ENCODE data around the gene PTGER3. TPM values are rescaled to one million over a fixed set of nuclear protein-coding genes. Genes with fewer than 3 reads are reported as not detected.

Gene PTGER3
- total RNA-seq, 1 experiment from 2014 or later: not detected

GRCh38 chr1:71031426-71031825, 16.2 kb downstream of the PTGER3 start:
- BruUV-seq (replicated peaks): no TSS peak
- intact Hi-C loops (cut with micrococcal nuclease): no loop called here
- Mint-ChIP-seq H3K9me3 (ENCODE audit: unreplicated experiment) (no peaks in the 10 kb centered on the region), H3K4me3 (ENCODE audit: unreplicated experiment) (no peak overlapping the region), H3K36me3 (ENCODE audit: insufficient read depth, unreplicated experiment) (no peaks in the 10 kb centered on the region), H3K27ac (ENCODE audit: low read depth, unreplicated experiment) (no peak overlapping the region), H3K4me1 (ENCODE audit: insufficient read depth, unreplicated experiment) (no peaks in the 10 kb centered on the region), H3K27me3 (ENCODE audit: insufficient read depth, unreplicated experiment) (peaks cover 79% of the 10 kb centered on the region)
- POLR2A ChIA-PET: no interaction called here
- CTCF ChIA-PET: interaction anchor here (0.5 kb wide), 1 partner anchor 52 kb away, joined by 3 read pairs; no protein-coding TSS in a partner anchor
- TF ChIP-seq, protein P1, sequence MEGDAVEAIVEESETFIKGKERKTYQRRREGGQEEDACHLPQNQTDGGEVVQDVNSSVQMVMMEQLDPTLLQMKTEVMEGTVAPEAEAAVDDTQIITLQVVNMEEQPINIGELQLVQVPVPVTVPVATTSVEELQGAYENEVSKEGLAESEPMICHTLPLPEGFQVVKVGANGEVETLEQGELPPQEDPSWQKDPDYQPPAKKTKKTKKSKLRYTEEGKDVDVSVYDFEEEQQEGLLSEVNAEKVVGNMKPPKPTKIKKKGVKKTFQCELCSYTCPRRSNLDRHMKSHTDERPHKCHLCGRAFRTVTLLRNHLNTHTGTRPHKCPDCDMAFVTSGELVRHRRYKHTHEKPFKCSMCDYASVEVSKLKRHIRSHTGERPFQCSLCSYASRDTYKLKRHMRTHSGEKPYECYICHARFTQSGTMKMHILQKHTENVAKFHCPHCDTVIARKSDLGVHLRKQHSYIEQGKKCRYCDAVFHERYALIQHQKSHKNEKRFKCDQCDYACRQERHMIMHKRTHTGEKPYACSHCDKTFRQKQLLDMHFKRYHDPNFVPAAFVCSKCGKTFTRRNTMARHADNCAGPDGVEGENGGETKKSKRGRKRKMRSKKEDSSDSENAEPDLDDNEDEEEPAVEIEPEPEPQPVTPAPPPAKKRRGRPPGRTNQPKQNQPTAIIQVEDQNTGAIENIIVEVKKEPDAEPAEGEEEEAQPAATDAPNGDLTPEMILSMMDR (IDR thresholded peaks at IDR 0.05; ENCODE audit: unreplicated experiment): no peak
- no peak for DNase-seq (ENCODE audit: unreplicated experiment)

GRCh38 chr1:71030026-71030425, 17.6 kb downstream of the PTGER3 start:
- ChIA-PET POLR2A (no interaction called here), CTCF (interaction anchor here (0.7 kb wide), 1 partner anchor 21 kb away, joined by 3 read pairs; no protein-coding TSS in a partner anchor)
- Mint-ChIP-seq H3K9me3 (ENCODE audit: unreplicated experiment) (no peaks in the 10 kb centered on the region), H3K27me3 (ENCODE audit: insufficient read depth, unreplicated experiment) (peaks cover 66% of the 10 kb centered on the region), H3K36me3 (ENCODE audit: insufficient read depth, unreplicated experiment) (no peaks in the 10 kb centered on the region), H3K4me3 (ENCODE audit: unreplicated experiment) (no peak overlapping the region), H3K27ac (ENCODE audit: low read depth, unreplicated experiment) (no peak overlapping the region), H3K4me1 (ENCODE audit: insufficient read depth, unreplicated experiment) (no peaks in the 10 kb centered on the region)
- intact Hi-C loops (cut with micrococcal nuclease): no loop called here
- no peak for DNase-seq (ENCODE audit: unreplicated experiment)
- no TSS peak for BruUV-seq (replicated peaks)
- TF ChIP-seq, protein P1 (IDR thresholded peaks at IDR 0.05; ENCODE audit: unreplicated experiment): no peak

DNA sequence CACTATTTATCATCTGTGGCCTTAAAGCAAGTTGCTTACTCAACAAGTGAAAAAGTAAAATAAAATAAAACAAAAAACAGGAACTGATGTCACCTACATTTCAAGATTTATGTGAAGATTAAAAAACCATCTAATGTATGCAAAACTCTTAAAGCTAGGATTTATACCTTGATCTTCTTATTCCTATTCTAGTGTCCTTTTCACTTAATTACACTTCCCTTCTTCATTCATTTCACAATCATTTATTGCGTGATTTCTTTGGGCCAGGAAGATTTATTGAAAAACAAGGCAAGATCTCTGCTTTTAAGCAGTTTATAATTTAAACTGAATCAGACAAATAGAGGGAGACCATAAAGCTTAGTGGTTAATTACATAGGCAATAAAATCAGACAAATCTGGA, 18.6 kb downstream of the PTGER3 start:
- intact Hi-C loops (cut with micrococcal nuclease): no loop called here
- Mint-ChIP-seq H3K27me3 (ENCODE audit: insufficient read depth, unreplicated experiment) (peaks cover 62% of the 10 kb centered on the region), H3K36me3 (ENCODE audit: insufficient read depth, unreplicated experiment) (no peaks in the 10 kb centered on the region), H3K27ac (ENCODE audit: low read depth, unreplicated experiment) (no peak overlapping the region), H3K4me3 (ENCODE audit: unreplicated experiment) (no peak overlapping the region), H3K9me3 (ENCODE audit: unreplicated experiment) (no peaks in the 10 kb centered on the region), H3K4me1 (ENCODE audit: insufficient read depth, unreplicated experiment) (no peaks in the 10 kb centered on the region)
- ChIA-PET POLR2A (no interaction called here), CTCF (interaction anchor here (0.5 to 0.7 kb wide), 2 partner anchors 344 to 648 kb away, joined by 3 to 4 read pairs; no protein-coding TSS in a partner anchor)
- no TSS peak for BruUV-seq (replicated peaks)
- DNase-seq (ENCODE audit: unreplicated experiment): no peak
- TF ChIP-seq, protein P1 (IDR thresholded peaks at IDR 0.05; ENCODE audit: unreplicated experiment): no peak

GRCh38 chr1:71027991-71028390, 19.6 kb downstream of the PTGER3 start:
- POLR2A ChIA-PET: no interaction called here
- Mint-ChIP-seq H3K4me1 (ENCODE audit: insufficient read depth, unreplicated experiment) (no peaks in the 10 kb centered on the region), H3K36me3 (ENCODE audit: insufficient read depth, unreplicated experiment) (no peaks in the 10 kb centered on the region), H3K9me3 (ENCODE audit: unreplicated experiment) (no peaks in the 10 kb centered on the region), H3K27ac (ENCODE audit: low read depth, unreplicated experiment) (no peak overlapping the region), H3K4me3 (ENCODE audit: unreplicated experiment) (no peak overlapping the region), H3K27me3 (ENCODE audit: insufficient read depth, unreplicated experiment) (peaks cover 53% of the 10 kb centered on the region)
- intact Hi-C loops (cut with micrococcal nuclease): no loop called here
- no TSS peak for BruUV-seq (replicated peaks)
- DNase-seq (ENCODE audit: unreplicated experiment): no peak
- TF ChIP-seq, protein P1 (IDR thresholded peaks at IDR 0.05; ENCODE audit: unreplicated experiment): no peak
- CTCF ChIA-PET: interaction anchor here (0.9 kb wide), 1 partner anchor 343 kb away, joined by 3 read pairs; no protein-coding TSS in a partner anchor

All from MCF 10A (cell line).